Adrenal gland (tissue), 5 donors: ENCODE data around the gene TBX1.

ENCODE experiments used
- POLR2A ChIP-seq, 2 donors: fragments of 450-650 bp; IDR thresholded peaks; one replicate each; pipeline ENCODE4 v1.6.1; 2017; ENCODE audit warnings: antibody characterized with exemption in 2 of 2, mild to moderate bottlenecking in 2 of 2, moderate library complexity in 1 of 2
- TF ChIP-seq, protein P1 (sequence below), 6 experiments: fragments of 450-650 bp in 4 of 6; fragments of 200-600 bp in 2 of 6; sonication (generic) in 1 of 6; IDR thresholded peaks; 1 replicate in 5 of 6; 2 replicates in 1 of 6; pipeline versions ENCODE4 v1.5.1 to v1.8.0; 2016 to 2021; ENCODE audit warnings: antibody characterized with exemption in 6 of 6, mild to moderate bottlenecking in 2 of 6, moderate library complexity in 1 of 6
- donor health status: DM: no; HTN: no; CAD: no.

DNA sequence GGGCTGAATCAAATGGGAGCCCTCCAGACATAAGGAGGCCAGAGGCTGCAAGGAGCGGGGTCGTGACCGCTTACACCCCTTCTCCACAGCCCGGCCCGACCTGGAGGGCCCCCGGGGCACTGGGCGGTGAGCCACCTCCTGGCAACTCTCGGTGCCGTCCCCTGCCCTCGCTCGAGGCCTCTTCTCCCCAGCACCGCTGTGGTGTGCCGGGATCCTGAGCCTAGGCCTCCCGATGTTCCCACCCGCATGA, 37.7 kb upstream of the TBX1 start:
- TF ChIP-seq, protein P1, sequence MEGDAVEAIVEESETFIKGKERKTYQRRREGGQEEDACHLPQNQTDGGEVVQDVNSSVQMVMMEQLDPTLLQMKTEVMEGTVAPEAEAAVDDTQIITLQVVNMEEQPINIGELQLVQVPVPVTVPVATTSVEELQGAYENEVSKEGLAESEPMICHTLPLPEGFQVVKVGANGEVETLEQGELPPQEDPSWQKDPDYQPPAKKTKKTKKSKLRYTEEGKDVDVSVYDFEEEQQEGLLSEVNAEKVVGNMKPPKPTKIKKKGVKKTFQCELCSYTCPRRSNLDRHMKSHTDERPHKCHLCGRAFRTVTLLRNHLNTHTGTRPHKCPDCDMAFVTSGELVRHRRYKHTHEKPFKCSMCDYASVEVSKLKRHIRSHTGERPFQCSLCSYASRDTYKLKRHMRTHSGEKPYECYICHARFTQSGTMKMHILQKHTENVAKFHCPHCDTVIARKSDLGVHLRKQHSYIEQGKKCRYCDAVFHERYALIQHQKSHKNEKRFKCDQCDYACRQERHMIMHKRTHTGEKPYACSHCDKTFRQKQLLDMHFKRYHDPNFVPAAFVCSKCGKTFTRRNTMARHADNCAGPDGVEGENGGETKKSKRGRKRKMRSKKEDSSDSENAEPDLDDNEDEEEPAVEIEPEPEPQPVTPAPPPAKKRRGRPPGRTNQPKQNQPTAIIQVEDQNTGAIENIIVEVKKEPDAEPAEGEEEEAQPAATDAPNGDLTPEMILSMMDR (IDR thresholded peaks at IDR 0.05): no peak
- no peak for TF ChIP-seq POLR2A (IDR thresholded peaks at IDR 0.05)
